GM23338 (cell line): Measurements from ENCODE around the gene N4BP2. TPM values are rescaled to one million over a fixed set of nuclear protein-coding genes. Genes with fewer than 3 reads are reported as not detected.

Source experiments
- ATAC-seq: fragments of 200-7000 bp; cut with Tn5 transposase; 3 replicates; pipeline ENCODE4 v1.9.1; 2020
- DNase-seq: peaks from one replicate; pipeline ENCODE4 v3.0.0-alpha.2; 2015; ENCODE audit warnings: low spot score
- H2AFZ ChIP-seq: fragments of 200-600 bp; sonication (generic); 2 replicates; pipeline ENCODE4 v1.8.0; 2016; ENCODE audit warnings: antibody characterized with exemption, mild to moderate bottlenecking, moderate library complexity
- H3F3A ChIP-seq: fragments of 200-600 bp; sonication (generic); replicated peaks from 2 replicates; pipeline ENCODE4 v1.8.0; 2017; ENCODE audit warnings: antibody characterized with exemption, mixed run types, low read depth
- H3K27ac ChIP-seq: fragments of 200-600 bp; sonication (generic); 2 replicates; pipeline ENCODE4 v1.6.1; 2016; ENCODE audit warnings: low read depth
- H3K27me3 ChIP-seq: fragments of 200-600 bp; sonication (generic); 2 replicates; pipeline ENCODE4 v1.8.0; 2016; ENCODE audit warnings: mild to moderate bottlenecking, mixed run types, moderate library complexity; ENCODE audit not compliant: insufficient read depth
- H3K36me3 ChIP-seq: fragments of 200-600 bp; sonication (generic); 2 replicates; pipeline ENCODE4 v1.8.0; 2016; ENCODE audit warnings: mild to moderate bottlenecking; ENCODE audit not compliant: insufficient read depth
- H3K4me1 ChIP-seq: fragments of 200-600 bp; sonication (generic); 2 replicates; pipeline ENCODE4 v1.8.0; 2016; ENCODE audit warnings: mild to moderate bottlenecking, moderate library complexity; ENCODE audit not compliant: insufficient read depth
- H3K4me2 ChIP-seq: fragments of 200-600 bp; sonication (generic); 2 replicates; pipeline ENCODE4 v1.7.1; 2017; ENCODE audit warnings: mixed run types
- H3K4me3 ChIP-seq: fragments of 200-600 bp; sonication (generic); 2 replicates; pipeline ENCODE4 v1.6.1; 2016; ENCODE audit warnings: mixed run types
- H3K79me2 ChIP-seq: fragments of 200-600 bp; sonication (generic); replicated peaks from 2 replicates; pipeline ENCODE4 v1.8.0; 2017; ENCODE audit warnings: mild to moderate bottlenecking; ENCODE audit not compliant: insufficient read depth
- H3K9me2 ChIP-seq: fragments of 200-600 bp; sonication (generic); 2 replicates; pipeline ENCODE4 v1.8.0; 2017; ENCODE audit not compliant: insufficient read depth
- H4K20me1 ChIP-seq: fragments of 200-600 bp; sonication (generic); replicated peaks from 2 replicates; pipeline ENCODE4 v1.8.0; 2017; ENCODE audit warnings: mild to moderate bottlenecking; ENCODE audit not compliant: insufficient read depth
- H3K27ac Mint-ChIP-seq: 2 replicates; pipeline ENCODE4 v1.8.0; 2020; ENCODE audit warnings: inconsistent platforms, mild to moderate bottlenecking, moderate library complexity, mixed read lengths
- H3K27me3 Mint-ChIP-seq: 3 replicates; pipeline ENCODE4 v1.8.0; 2022; ENCODE audit warnings: low read depth, mild to moderate bottlenecking, moderate library complexity, mixed read lengths, inconsistent platforms; ENCODE audit not compliant: insufficient read depth, poor library complexity
- H3K36me3 Mint-ChIP-seq: 3 replicates; pipeline ENCODE4 v1.8.0; 2021; ENCODE audit warnings: low read depth, mild to moderate bottlenecking, inconsistent platforms, moderate library complexity, mixed read lengths
- H3K4me1 Mint-ChIP-seq: 3 replicates; pipeline ENCODE4 v1.8.0; 2020; ENCODE audit warnings: mild to moderate bottlenecking, inconsistent platforms, mixed read lengths
- H3K4me3 Mint-ChIP-seq: 3 replicates; pipeline ENCODE4 v1.8.0; 2021; ENCODE audit warnings: moderate library complexity, mild to moderate bottlenecking, inconsistent platforms, mixed read lengths
- H3K9me3 Mint-ChIP-seq: 3 replicates; pipeline ENCODE4 v1.8.0; 2020; ENCODE audit warnings: moderate library complexity, mild to moderate bottlenecking, inconsistent platforms, mixed read lengths
- CREB1 ChIP-seq: fragments of 250-450 bp; sonication (Bioruptor Pico); IDR thresholded peaks from 2 replicates; pipeline ENCODE4 v1.5.0; 2020; ENCODE audit warnings: low read depth, mild to moderate bottlenecking, moderate library complexity
- CTCF ChIP-seq, 2 experiments: fragments of 200-600 bp in 1 of 2; sonication (generic) in 1 of 2; conservative IDR thresholded peaks; 2 replicates each; pipeline versions ENCODE4 v1.5.1 to v1.6.1; 2016 to 2017; ENCODE audit warnings: antibody characterized with exemption in 2 of 2, low read depth in 2 of 2, mild to moderate bottlenecking in 2 of 2, moderate library complexity in 1 of 2
- ETS1 ChIP-seq: IDR thresholded peaks from 2 replicates; pipeline ENCODE4 v1.6.1; 2016; ENCODE audit warnings: antibody characterized with exemption
- EZH2 ChIP-seq: fragments of 200-600 bp; sonication (generic); IDR thresholded peaks from one replicate; pipeline ENCODE4 v1.8.0; 2017; ENCODE audit warnings: antibody characterized with exemption, mild to moderate bottlenecking, low read depth; ENCODE audit not compliant: unreplicated experiment
- EZH2phosphoT487 ChIP-seq: fragments of 200-600 bp; sonication (generic); IDR thresholded peaks from one replicate; pipeline ENCODE4 v1.8.1; 2018; ENCODE audit warnings: antibody characterized with exemption; ENCODE audit not compliant: unreplicated experiment
- JUNB ChIP-seq: IDR thresholded peaks from one replicate; pipeline ENCODE4 v1.6.1; 2016; ENCODE audit warnings: antibody characterized with exemption; ENCODE audit not compliant: unreplicated experiment
- NANOG ChIP-seq: IDR thresholded peaks from 2 replicates; pipeline ENCODE4 v1.6.1; 2016; ENCODE audit warnings: antibody characterized with exemption, borderline replicate concordance
- POLR2AphosphoS5 ChIP-seq: IDR thresholded peaks from 2 replicates; pipeline ENCODE4 v1.6.1; 2016; ENCODE audit warnings: antibody characterized with exemption, low read depth
- REST ChIP-seq: IDR thresholded peaks from one replicate; pipeline ENCODE4 v1.6.1; 2018; ENCODE audit warnings: antibody characterized with exemption; ENCODE audit not compliant: unreplicated experiment
- STAT1 ChIP-seq: IDR thresholded peaks from one replicate; pipeline ENCODE4 v1.6.1; 2016; ENCODE audit warnings: antibody characterized with exemption; ENCODE audit not compliant: unreplicated experiment
- ZNF114 ChIP-seq: fragments of 250-450 bp; sonication (Bioruptor Pico); IDR thresholded peaks from 2 replicates; pipeline ENCODE4 v1.5.0; 2020; ENCODE audit warnings: mild to moderate bottlenecking, moderate library complexity
- ZNF331 ChIP-seq: fragments of 250-450 bp; sonication (Bioruptor Pico); IDR thresholded peaks from 2 replicates; pipeline ENCODE4 v1.5.0; 2020; ENCODE audit warnings: low read depth, mild to moderate bottlenecking, moderate library complexity
- ZNF462 ChIP-seq: fragments of 250-450 bp; sonication (Bioruptor Pico); IDR thresholded peaks from 2 replicates; pipeline ENCODE4 v1.5.0; 2020; ENCODE audit warnings: mild to moderate bottlenecking, moderate library complexity
- polyA plus RNA-seq: library from polyadenylated mRNA; unstranded; fragments of >200 nt; fragmentation: Nextera tagmentation; extraction: Ambion mirVana; gene quantifications from 2 replicates; pipeline ENCODE4 v1.2.1, GENCODE V29; 2016
- total RNA-seq: library from RNA; depleted of rRNA; stranded (reverse); fragments of >200 nt; shearing (Covaris generic); gene quantifications from 2 replicates; pipeline ENCODE4 v1.2.3, GENCODE V29; 2014

The N4BP2 gene
- total and polyA plus RNA-seq, 2 experiments from 2014 or later: 25.6 to 46.3 TPM

GRCh38 chr4:40134206-40134917 lies 77.7 kb downstream of the N4BP2 start:
- no peaks in the 10 kb centered on the region for H3K27me3 ChIP-seq
- peaks cover 5% of the 10 kb centered on the region; the same call in 1 of the 2 replicates for H3K79me2 ChIP-seq
- no peaks in the 10 kb centered on the region for H3K27me3 Mint-ChIP-seq
- H3K27ac Mint-ChIP-seq: no peak overlapping the region
- H3K4me1 Mint-ChIP-seq: no peaks in the 10 kb centered on the region
- DNase-seq: no peak
- no peak overlapping the region for H2AFZ ChIP-seq
- H3K27ac ChIP-seq: no peak overlapping the region
- peaks cover 57% of the 10 kb centered on the region for H3K36me3 Mint-ChIP-seq
- no peaks in the 10 kb centered on the region for H3K9me2 ChIP-seq
- no peak overlapping the region for H3K4me3 Mint-ChIP-seq
- H3K36me3 ChIP-seq: no peaks in the 10 kb centered on the region; the same call in none of the 2 replicates
- no peaks in the 10 kb centered on the region for H3F3A ChIP-seq
- TF ChIP-seq STAT1: no peak
- TF ChIP-seq ZNF331 (CRISPR knock-in tag): no peak
- no peak for TF ChIP-seq ZNF114 (CRISPR knock-in tag)
- no peak for TF ChIP-seq NANOG
- TF ChIP-seq ETS1: no peak
- no peak for TF ChIP-seq EZH2phosphoT487
- no peak for TF ChIP-seq CTCF (conservative IDR thresholded peaks at IDR 0.05; ENCODE audit: low read depth in 2 of 2)
- TF ChIP-seq ZNF462 (CRISPR knock-in tag): no peak
- TF ChIP-seq REST: no peak
- TF ChIP-seq JUNB: no peak
- no peak for TF ChIP-seq POLR2AphosphoS5
- TF ChIP-seq EZH2: no peak
- TF ChIP-seq CREB1: no peak
- H3K9me3 Mint-ChIP-seq: no peaks in the 10 kb centered on the region; the same call in 2 of the 3 replicates
- H4K20me1 ChIP-seq: 0 out of 2 replicates have a peak, but pooled peaks cover 4% of the 10 kb centered on the region
- no peak for ATAC-seq
- no peak overlapping the region for H3K4me2 ChIP-seq
- no peaks in the 10 kb centered on the region for H3K4me1 ChIP-seq
- no peak overlapping the region for H3K4me3 ChIP-seq
